GM21619 (cell line): ENCODE data around the gene GNAS-AS1.
"Not testable (repeated sequence)": the region's sequence is repeated elsewhere in the genome, so short reads cannot be mapped to it uniquely, and the experiment has no call there.

ENCODE experiments used
- ATAC-seq: cut with Tn5 transposase; IDR thresholded peaks from one replicate; pipeline ENCODE4 v1.9.1; 2021; ENCODE audit not compliant: unreplicated experiment

The GNAS-AS1 gene

DNA sequence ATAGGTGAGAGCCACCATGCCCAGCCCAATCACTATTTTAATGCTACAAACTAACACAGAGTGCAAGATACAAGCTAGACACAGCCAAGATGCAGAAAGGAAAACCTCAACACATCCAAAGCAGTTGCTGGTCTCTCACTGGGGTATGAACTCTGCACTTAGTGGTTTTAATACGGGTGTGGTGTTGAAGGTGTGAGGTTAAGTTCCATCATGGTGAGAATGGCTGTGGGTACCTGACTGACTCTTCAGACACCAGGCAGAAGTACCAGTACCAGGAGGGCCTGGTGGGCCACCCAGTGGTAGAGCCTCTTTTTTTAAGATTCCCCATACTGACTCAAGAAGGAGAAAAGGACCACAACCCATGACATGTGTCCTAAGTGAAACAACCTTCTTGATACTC is 13.0 kb downstream of the GNAS-AS1 start:
- ATAC-seq = no peak

GRCh38 chr20:58836616-58837204 is 14.0 kb downstream of the GNAS-AS1 start:
- no peak for ATAC-seq

DNA sequence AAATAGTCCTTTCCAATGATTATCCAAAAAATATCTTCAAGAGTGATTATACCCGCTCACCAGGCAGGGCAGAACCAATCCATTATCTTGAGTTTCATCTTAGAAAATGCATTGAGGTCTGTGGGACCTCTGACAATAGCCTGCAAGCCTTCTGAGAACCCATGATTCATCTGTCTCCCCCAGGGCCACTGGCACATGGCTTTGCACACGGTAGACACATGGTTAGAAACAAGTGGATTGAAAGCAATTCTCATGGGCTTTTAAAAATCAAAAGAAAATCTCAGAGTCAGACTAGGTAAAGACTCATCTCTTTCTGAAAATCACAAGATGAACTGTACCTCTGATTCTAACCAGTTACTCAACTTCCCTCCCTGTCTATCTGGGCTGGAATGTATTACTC is 15.5 kb downstream of the GNAS-AS1 start:
- ATAC-seq = no peak

GRCh38 chr20:58833921-58834320 is 16.8 kb downstream of the GNAS-AS1 start:
- no peak for ATAC-seq

GRCh38 chr20:58832457-58832856 is 18.2 kb downstream of the GNAS-AS1 start:
- no peak for ATAC-seq

DNA sequence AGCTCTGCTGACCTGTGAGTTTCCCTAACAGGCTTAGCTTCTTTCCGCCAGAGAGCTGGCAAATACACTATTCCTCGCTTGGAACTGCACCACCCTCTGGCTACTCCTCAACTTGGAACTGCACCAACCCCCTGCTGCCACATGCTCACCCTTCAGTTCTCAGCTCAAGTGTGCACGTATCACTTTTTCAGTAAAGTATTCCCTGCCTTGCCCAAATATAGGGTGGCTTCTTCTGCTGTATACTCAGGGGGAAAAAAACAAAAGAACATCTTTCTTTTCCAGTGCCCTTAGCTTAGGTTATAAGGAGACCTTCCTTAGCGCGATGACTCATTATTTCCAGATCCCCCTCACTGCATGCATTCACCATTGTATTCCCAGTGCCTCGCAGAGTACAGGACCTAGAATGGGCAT is 21.2 kb downstream of the GNAS-AS1 start:
- ATAC-seq = no peak

DNA sequence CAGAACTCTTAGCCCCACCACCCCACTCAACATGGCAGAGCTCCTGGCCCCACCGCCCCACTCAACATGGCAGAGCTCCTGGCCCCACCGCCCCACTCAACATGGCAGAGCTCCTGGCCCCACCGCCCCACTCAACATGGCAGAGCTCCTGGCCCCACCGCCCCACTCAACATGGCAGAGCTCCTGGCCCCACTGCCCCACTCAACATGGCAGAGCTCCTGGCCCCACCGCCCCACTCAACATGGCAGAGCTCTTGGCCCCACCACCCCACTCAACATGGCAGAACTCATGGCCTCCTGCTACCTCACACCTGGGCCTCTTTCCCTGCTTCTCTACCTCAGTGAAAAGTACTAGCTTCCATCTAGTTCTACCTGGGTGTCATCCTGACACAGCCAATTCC is 21.9 kb downstream of the GNAS-AS1 start:
- ATAC-seq = not testable (repeated sequence)

DNA sequence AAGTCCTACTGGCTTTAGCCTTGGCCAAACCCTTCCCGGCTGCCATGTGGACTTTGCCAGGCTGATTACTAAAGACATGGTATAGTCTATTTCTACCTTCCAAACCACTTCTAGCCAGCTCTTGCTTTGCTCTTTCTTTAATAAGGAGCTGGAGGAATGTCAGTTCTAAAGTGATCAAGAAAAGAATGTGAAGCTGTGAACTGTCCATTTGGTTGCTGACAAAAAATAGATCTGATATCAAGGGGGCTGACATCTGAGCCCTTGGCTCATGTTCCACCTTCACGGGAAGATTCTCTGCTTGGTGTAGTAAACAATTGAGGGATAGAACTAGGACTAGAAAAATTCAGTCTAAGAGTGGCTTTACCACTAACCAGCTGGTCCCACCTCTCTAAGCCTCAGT is 22.6 kb downstream of the GNAS-AS1 start:
- ATAC-seq = no peak

DNA sequence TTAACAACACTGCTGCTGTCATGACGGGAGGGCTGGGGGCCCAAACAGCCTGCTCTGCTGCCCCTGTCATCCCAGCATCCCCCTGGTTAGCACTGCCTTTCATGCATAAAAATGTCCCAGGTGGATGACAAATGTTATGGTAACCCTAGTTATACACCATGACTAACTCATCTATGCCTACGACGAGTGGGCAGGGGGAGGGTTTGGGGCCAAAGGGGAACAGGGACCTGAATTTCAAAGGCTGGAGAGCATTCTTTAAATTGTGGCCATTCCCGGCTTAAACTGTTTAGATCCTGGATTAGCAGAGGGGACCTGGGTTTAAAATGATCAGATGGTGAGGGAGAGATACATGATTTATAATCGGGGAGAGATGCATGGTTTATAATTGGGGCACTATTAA is 24.4 kb downstream of the GNAS-AS1 start:
- ATAC-seq = no peak

DNA sequence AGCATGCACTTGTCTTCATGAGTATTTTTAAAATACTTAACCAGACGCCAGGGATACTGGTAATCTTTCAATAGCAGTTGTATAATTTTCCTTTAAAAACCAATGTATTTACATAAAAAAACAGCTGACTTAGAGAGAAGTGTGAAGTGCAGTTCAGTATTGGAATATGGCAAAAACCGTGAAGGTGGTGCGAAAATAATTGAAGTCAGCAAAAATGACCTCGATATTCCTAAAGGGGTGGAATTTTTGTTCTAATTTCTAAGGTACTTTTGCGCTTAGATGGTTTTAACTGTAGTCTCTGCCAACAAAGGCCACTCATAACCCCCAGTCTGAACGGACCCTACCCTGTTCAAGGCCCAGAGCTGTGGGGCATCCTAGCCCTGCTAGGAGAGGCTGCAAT is 25.3 kb downstream of the GNAS-AS1 start:
- no peak for ATAC-seq

DNA sequence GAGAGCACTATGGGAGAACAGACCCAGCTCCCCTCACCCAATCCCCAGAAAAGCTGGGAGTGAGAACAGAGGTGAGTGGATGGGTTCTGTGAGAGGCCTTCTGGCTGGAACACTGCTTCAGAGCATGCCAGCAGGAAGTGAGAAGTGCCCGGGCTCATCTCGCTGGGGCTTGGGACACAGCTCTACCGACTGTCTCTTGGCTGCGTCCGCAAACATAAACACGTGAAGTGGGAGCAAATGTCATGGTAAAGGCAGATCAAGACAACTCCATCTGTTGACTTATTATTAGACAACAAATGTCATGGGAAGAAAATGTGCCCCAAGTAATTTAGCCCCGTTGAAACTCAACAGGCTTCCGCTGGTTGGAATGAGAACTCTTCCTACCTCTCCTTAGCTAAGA is 25.9 kb downstream of the GNAS-AS1 start:
- no peak for ATAC-seq

GRCh38 chr20:58822748-58823730 is 27.7 kb downstream of the GNAS-AS1 start:
- ATAC-seq = no peak

- no peak for ATAC-seq
These were observed 28.6 kb downstream of the GNAS-AS1 start for GRCh38 chr20:58822149-58822548.

- not testable (repeated sequence) for ATAC-seq
These were observed 30.2 kb downstream of the GNAS-AS1 start for GRCh38 chr20:58820515-58820914.

DNA sequence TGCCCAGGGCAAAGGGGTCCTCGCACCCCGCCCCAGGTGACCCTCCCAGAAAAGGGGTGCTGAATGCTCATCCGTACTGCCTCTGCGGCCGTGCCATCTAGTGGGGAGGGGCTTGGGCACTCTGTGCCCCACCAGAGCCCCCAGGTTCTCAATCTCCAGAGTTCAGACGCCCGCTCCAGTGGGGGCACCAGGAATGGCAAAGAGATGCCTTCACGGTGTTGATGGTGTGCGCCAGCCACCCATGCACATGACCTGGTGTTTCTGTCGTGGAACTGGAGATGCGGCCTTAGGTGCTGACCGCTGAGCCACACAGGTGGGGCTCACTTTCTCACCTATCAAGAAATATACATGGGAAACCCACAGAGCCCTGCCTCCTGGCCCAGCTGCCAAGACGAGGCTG is 30.8 kb downstream of the GNAS-AS1 start:
- ATAC-seq = no peak

- no peak for ATAC-seq
These were observed 32.0 kb downstream of the GNAS-AS1 start for GRCh38 chr20:58818586-58819285.

DNA sequence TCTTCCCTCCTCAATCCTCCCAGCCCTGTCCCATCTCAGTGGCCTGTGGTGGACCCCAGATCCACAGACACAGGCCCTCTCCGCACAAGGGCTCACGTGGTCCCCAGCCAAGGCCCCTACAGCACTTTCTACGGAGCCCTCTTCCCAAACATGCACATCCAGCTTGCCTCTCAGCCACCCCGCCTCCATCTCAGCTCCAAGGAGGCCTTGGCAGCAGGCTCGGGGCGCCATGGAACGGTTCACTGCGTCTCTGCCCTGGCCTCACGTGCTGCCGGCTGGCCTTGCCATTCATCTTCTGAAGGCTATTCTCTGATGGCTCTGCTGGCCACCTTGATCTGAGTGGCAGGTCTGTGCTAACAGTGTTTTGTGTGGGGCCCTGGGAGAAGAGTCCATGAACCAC is 33.0 kb downstream of the GNAS-AS1 start:
- ATAC-seq = no peak

DNA sequence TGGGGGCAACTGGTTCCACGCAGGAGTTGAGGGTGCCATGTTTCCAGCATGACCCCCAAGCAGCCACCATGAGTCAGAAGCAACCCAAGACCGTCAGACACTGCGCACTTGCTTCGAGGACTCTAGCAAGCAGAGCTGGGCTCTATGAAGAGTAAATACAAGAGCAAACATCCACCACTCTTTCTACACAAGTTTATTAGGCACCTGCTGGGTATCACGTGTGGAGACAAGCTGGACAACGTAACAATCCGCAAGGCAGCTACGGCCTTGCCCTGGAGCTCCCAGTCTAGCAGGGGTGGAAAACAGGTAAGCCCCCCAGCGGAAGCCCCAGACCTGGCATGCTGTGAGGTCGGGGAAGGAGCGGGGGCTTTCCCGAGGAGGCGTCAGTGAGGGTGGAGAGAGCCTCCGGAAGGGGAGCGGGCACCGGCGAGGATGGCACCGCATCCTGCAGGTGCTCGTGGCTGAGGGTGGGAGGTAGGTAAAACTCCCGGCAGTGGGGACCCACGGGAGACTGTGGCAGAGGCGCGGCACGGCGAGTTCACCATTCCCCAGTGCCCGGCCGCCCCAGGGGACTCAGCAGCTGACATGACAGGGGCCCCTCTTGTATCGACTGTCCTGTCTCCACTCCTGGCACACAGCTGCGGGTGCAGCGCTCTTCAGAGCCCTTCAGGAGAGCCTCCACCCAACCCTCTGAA is 33.6 kb downstream of the GNAS-AS1 start:
- no peak for ATAC-seq

- ATAC-seq = no peak
These were observed 34.7 kb downstream of the GNAS-AS1 start for GRCh38 chr20:58816051-58816450.

GRCh38 chr20:58815448-58815847 is 35.3 kb downstream of the GNAS-AS1 start:
- ATAC-seq = no peak

GRCh38 chr20:58813369-58813768 is 37.3 kb downstream of the GNAS-AS1 start:
- ATAC-seq = no peak
